GM23338 (cell line): ENCODE data around the gene GRM8.

ENCODE experiments used
- EZH2 ChIP-seq: fragments of 200-600 bp; sonication (generic); IDR thresholded peaks from one replicate; pipeline ENCODE4 v1.8.0; 2017; ENCODE audit warnings: antibody characterized with exemption, mild to moderate bottlenecking, low read depth; ENCODE audit not compliant: unreplicated experiment
- POLR2AphosphoS5 ChIP-seq: IDR thresholded peaks from 2 replicates; pipeline ENCODE4 v1.6.1; 2016; ENCODE audit warnings: antibody characterized with exemption, low read depth
- TF ChIP-seq, protein P1 (sequence below), 2 experiments: fragments of 200-600 bp in 1 of 2; sonication (generic) in 1 of 2; conservative IDR thresholded peaks; 2 replicates each; pipeline versions ENCODE4 v1.5.1 to v1.6.1; 2016 to 2017; ENCODE audit warnings: antibody characterized with exemption in 2 of 2, low read depth in 2 of 2, mild to moderate bottlenecking in 2 of 2, moderate library complexity in 1 of 2

- TF ChIP-seq, protein P1, sequence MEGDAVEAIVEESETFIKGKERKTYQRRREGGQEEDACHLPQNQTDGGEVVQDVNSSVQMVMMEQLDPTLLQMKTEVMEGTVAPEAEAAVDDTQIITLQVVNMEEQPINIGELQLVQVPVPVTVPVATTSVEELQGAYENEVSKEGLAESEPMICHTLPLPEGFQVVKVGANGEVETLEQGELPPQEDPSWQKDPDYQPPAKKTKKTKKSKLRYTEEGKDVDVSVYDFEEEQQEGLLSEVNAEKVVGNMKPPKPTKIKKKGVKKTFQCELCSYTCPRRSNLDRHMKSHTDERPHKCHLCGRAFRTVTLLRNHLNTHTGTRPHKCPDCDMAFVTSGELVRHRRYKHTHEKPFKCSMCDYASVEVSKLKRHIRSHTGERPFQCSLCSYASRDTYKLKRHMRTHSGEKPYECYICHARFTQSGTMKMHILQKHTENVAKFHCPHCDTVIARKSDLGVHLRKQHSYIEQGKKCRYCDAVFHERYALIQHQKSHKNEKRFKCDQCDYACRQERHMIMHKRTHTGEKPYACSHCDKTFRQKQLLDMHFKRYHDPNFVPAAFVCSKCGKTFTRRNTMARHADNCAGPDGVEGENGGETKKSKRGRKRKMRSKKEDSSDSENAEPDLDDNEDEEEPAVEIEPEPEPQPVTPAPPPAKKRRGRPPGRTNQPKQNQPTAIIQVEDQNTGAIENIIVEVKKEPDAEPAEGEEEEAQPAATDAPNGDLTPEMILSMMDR (conservative IDR thresholded peaks at IDR 0.05; ENCODE audit: low read depth in 2 of 2): no peak
- TF ChIP-seq POLR2AphosphoS5 (no peak), EZH2 (no peak)
Measured at GRCh38 chr7:127266047-127266446, 13.3 kb upstream of the GRM8 start.
